Stomach smooth muscle (tissue), 2 donors: Measurements from ENCODE around the gene PPP1R15A.
"Not testable (repeated sequence)": the region's sequence is repeated elsewhere in the genome, so short reads cannot be mapped to it uniquely, and the experiment has no call there.

Source experiments
- H3K27ac ChIP-seq: one replicate; pipeline ENCODE4 v1.7.0; 2013; ENCODE audit warnings: mild to moderate bottlenecking, low read length, inconsistent platforms
- H3K27me3 ChIP-seq, 2 donors: one replicate each; pipeline ENCODE4 v1.7.0; 2013; ENCODE audit warnings: low read length in 2 of 2; ENCODE audit not compliant: insufficient read depth in 2 of 2, control insufficient read depth in 1 of 2
- H3K36me3 ChIP-seq, 2 donors: one replicate each; pipeline ENCODE4 v1.7.0; 2013; ENCODE audit warnings: low read length in 2 of 2; ENCODE audit not compliant: control insufficient read depth in 2 of 2, insufficient read depth in 2 of 2
- H3K4me1 ChIP-seq: one replicate; pipeline ENCODE4 v1.7.0; 2013; ENCODE audit warnings: low read length; ENCODE audit not compliant: control insufficient read depth, insufficient read depth
- H3K4me3 ChIP-seq, 2 donors: one replicate each; pipeline ENCODE4 v1.7.0; 2013; ENCODE audit warnings: low read length in 2 of 2
- H3K9ac ChIP-seq, 2 donors: one replicate each; pipeline ENCODE4 v1.7.0; 2013; ENCODE audit warnings: low read length in 2 of 2, mild to moderate bottlenecking in 1 of 2
- H3K9me3 ChIP-seq, 2 donors: one replicate each; pipeline ENCODE4 v1.7.0; 2013; ENCODE audit warnings: low read length in 2 of 2; ENCODE audit not compliant: control insufficient read depth in 2 of 2
- donor health status: healthy.
- donor health status: Pancreatic carcinoma.

The PPP1R15A gene

GRCh38 chr19:48871471-48872181, 595 bp upstream of the PPP1R15A start:
- H3K9me3 ChIP-seq, H3K27me3 ChIP-seq, H3K9ac ChIP-seq: not testable (repeated sequence)
- peak overlapping the region in 1 of 2 donors; percentile 100 for H3K4me3 ChIP-seq
- H3K27ac ChIP-seq, result peak overlapping the region; percentile 100
- H3K4me1 ChIP-seq, result peaks cover 54% of the 10 kb centered on the region
- peaks cover 16 to 20% of the 10 kb centered on the region in 2 donors for H3K36me3 ChIP-seq

GRCh38 chr19:48872884-48873475, 759 bp downstream of the PPP1R15A start:
- Histone ChIP-seq H3K4me1 (peaks cover 42% of the 10 kb centered on the region), H3K9me3 (no peaks in the 10 kb centered on the region), H3K27ac (peak overlapping the region; percentile 100)

DNA sequence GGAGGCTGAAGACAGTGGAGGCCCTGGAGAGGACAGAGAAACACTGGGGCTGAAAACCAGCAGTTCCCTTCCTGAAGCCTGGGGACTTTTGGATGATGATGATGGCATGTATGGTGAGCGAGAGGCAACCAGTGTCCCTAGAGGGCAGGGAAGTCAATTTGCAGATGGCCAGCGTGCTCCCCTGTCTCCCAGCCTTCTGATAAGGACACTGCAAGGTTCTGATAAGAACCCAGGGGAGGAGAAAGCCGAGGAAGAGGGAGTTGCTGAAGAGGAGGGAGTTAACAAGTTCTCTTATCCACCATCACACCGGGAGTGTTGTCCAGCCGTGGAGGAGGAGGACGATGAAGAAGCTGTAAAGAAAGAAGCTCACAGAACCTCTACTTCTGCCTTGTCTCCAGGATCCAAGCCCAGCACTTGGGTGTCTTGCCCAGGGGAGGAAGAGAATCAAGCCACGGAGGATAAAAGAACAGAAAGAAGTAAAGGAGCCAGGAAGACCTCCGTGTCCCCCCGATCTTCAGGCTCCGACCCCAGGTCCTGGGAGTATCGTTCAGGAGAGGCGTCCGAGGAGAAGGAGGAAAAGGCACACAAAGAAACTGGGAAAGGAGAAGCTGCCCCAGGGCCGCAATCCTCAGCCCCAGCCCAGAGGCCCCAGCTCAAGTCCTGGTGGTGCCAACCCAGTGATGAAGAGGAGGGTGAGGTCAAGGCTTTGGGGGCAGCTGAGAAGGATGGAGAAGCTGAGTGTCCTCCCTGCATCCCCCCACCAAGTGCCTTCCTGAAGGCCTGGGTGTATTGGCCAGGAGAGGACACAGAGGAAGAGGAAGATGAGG, 1.5 kb downstream of the PPP1R15A start:
- peak overlapping the region; percentile 100 for H3K9ac ChIP-seq
- H3K36me3 ChIP-seq, result peaks cover 16 to 21% of the 10 kb centered on the region in 2 donors
- no peaks in the 10 kb centered on the region for H3K9me3 ChIP-seq
- H3K4me1 ChIP-seq, result peaks cover 39% of the 10 kb centered on the region
- H3K27ac ChIP-seq, result peak overlapping the region; percentile 100
- H3K27me3 ChIP-seq, result no peaks in the 10 kb centered on the region
- peak overlapping the region; percentile 99 to 100 for H3K4me3 ChIP-seq

More at GRCh38 chr19:48872884-48873475, 759 bp downstream of the PPP1R15A start:
- H3K36me3 ChIP-seq, result peaks cover 16 to 20% of the 10 kb centered on the region in 2 donors
- H3K27me3 ChIP-seq, result no peaks in the 10 kb centered on the region
- H3K4me3 ChIP-seq, result peak overlapping the region; percentile 99 to 100
- H3K9ac ChIP-seq, result peak overlapping the region; percentile 100

GRCh38 chr19:48874303-48875135, 2.3 kb downstream of the PPP1R15A start:
- Histone ChIP-seq H3K36me3 (peaks cover 16 to 22% of the 10 kb centered on the region in 2 donors), H3K9ac (peak overlapping the region; percentile 100), H3K4me1 (peaks cover 34% of the 10 kb centered on the region)

GRCh38 chr19:48876043-48876981, 4.1 kb downstream of the PPP1R15A start:
- Histone ChIP-seq H3K4me1 (peaks cover 34% of the 10 kb centered on the region), H3K27ac (peak overlapping the region; percentile 55), H3K4me3 (peak overlapping the region in 1 of 2 donors; percentile 100), H3K36me3 (peaks cover 16 to 24% of the 10 kb centered on the region in 2 donors)
- H3K9me3 ChIP-seq, H3K9ac ChIP-seq, H3K27me3 ChIP-seq: not testable (repeated sequence)

More at GRCh38 chr19:48874303-48875135, 2.3 kb downstream of the PPP1R15A start:
- Histone ChIP-seq H3K27ac (peak overlapping the region; percentile 100), H3K9me3 (no peaks in the 10 kb centered on the region), H3K4me3 (peak overlapping the region; percentile 99 to 100), H3K27me3 (no peaks in the 10 kb centered on the region)

- Histone ChIP-seq H3K36me3 (peaks cover 16 to 24% of the 10 kb centered on the region in 2 donors), H3K9me3 (no peaks in the 10 kb centered on the region), H3K27ac (peak overlapping the region; percentile 11), H3K27me3 (no peaks in the 10 kb centered on the region), H3K4me3 (no peak overlapping the region), H3K4me1 (peaks cover 34% of the 10 kb centered on the region), H3K9ac (no peak overlapping the region)
Observed at GRCh38 chr19:48877855-48878195, 5.6 kb downstream of the PPP1R15A start.

GRCh38 chr19:48878196-48879024, 6.2 kb downstream of the PPP1R15A start:
- peaks cover 30% of the 10 kb centered on the region for H3K4me1 ChIP-seq
- H3K9ac ChIP-seq, result no peak overlapping the region
- no peaks in the 10 kb centered on the region for H3K27me3 ChIP-seq
- H3K9me3 ChIP-seq, result no peaks in the 10 kb centered on the region
- H3K27ac ChIP-seq, result peak overlapping the region; percentile 11
- H3K4me3 ChIP-seq, result no peak overlapping the region
- H3K36me3 ChIP-seq, result peaks cover 13 to 24% of the 10 kb centered on the region in 2 donors

GRCh38 chr19:48879025-48879637, 6.9 kb downstream of the PPP1R15A start:
- H3K36me3 ChIP-seq, result peaks cover 8 to 18% of the 10 kb centered on the region in 2 donors
- H3K27ac ChIP-seq, result no peak overlapping the region
- peaks cover 23% of the 10 kb centered on the region for H3K4me1 ChIP-seq

GRCh38 chr19:48879696-48880095, 7.5 kb downstream of the PPP1R15A start:
- H3K4me1 ChIP-seq, result peaks cover 18% of the 10 kb centered on the region
- H3K36me3 ChIP-seq, result peaks cover 5 to 13% of the 10 kb centered on the region in 2 donors
- not testable (repeated sequence) for H3K27ac ChIP-seq, H3K9ac ChIP-seq, H3K9me3 ChIP-seq, H3K4me3 ChIP-seq, H3K27me3 ChIP-seq

More at GRCh38 chr19:48879025-48879637, 6.9 kb downstream of the PPP1R15A start:
- Histone ChIP-seq H3K9ac (no peak overlapping the region), H3K4me3 (no peak overlapping the region), H3K27me3 (no peaks in the 10 kb centered on the region), H3K9me3 (no peaks in the 10 kb centered on the region)
